GM11168 (cell line): ENCODE results near the gene LRRC4C.

Experiments used
- in situ Hi-C: fragments of 300-500 bp; cut with MboI; formaldehyde crosslinking; loops from one replicate; pipeline ENCODE4 v1.12.0; 2022; ENCODE audit warnings: low sequenced_read_pairs; ENCODE audit not compliant: unreplicated experiment

LRRC4C gene

GRCh38 chr11:40289370-40289769 lies 1170.1 kb downstream of the LRRC4C start:
- in situ Hi-C loops: no loop called here

- in situ Hi-C loops: no loop called here
Measured at GRCh38 chr11:40287916-40288803, 1171.3 kb downstream of the LRRC4C start.

DNA sequence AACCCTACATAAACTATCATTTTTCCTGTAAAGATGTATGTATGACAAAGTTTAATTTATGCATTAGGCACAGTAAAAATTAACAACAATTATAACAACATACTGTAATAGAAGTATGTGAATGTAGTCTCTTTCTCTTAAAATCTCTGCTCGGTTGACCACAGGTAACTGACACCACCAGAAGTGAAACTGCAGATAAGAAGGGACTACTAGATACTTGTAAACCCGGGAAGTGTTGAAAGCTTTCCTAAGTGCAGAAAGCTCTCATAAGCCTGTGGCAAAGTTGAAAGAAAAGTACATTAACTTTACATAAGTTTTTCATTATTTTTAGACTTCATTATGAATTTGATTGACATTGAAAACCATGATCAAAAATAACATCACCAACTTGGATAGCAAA lies 1173.3 kb downstream of the LRRC4C start:
- in situ Hi-C loops: no loop called here

DNA sequence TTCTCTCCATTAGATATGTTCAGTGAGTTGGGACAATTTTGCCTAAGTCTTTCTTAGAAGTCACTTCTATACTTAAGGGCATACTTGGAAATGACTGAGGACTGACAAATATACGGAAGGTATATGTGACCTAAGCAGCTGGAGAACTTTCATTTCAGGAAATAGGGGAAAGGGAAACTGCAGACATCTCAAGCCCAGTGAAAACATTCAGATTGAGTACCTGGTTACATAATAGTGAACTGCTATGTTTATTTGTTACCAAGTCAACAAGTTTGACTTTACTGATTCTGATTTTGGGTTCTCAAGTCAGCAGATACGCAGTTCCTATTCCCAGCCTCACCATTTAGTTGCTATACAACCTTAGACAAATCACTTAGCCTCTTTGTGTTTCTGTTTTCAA lies 1173.9 kb downstream of the LRRC4C start:
- in situ Hi-C loops: no loop called here

DNA sequence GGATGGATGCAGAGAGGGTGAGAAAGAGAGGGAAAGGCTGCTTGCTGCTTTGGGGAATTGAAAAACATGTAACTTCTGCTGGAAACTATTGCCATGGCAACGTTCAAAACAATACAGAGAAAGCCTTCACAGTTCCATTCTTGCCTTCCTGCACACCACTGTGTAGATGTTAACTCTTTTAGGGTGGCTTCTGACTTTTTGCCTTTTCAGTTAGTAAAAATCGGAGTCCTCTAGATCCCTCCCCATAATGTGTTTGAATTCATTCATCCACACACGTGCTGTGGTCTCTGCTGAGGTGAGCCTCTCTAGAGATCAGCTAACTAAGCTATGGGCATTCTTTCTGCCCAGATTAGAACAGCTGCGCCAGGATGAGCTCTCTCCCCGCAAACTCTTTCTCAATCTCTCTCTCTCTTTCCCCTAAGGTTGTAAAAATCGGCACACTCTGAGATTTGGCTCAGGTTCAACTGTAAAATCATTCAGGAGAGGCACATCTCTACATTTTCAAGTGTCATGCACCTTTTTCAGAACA lies 1178.3 kb downstream of the LRRC4C start:
- in situ Hi-C loops: no loop called here

DNA sequence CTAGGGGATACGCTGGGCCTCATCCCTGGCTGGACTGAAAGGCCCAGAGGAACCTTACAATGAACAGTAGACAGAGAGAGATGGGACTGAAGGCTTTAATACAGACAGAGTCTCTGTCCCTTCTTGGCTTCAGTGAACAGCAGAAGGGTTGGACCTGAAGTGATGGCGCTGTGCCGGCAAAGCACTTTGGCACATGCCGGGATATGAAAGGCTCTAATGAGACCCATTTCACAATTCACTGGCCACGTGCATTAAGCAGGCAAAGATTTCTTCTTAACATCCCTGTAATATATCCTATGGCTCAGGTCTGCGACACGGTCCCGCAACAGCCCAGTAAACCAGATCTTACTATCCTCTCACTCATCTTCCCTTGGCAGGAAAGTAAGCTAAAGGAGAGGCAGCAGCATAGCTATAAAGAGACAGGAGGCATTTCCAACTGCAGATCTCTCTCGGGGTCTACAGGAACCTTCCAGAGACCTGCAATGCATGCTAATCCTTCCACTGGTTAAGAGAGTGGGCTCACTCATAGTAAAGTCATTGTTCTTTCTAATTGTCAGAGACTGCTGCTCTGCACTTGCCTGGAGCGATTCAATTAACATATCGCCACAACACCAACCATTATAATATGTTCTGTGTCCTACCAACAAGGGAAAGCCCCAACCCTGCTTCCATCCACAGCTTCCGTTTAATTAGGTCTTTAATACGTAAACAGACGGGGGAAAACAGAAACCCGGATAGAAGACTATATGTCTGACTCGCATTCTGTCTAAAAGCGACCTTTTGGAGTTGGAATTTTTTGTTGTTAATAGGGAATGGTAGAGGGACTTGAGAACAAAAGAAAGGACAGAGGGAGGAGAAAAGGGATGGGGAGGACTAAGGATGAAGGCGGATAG lies 1179.0 kb downstream of the LRRC4C start:
- in situ Hi-C loops: no loop called here

- in situ Hi-C loops: no loop called here
Measured at GRCh38 chr11:40276960-40277359, 1182.5 kb downstream of the LRRC4C start.

DNA sequence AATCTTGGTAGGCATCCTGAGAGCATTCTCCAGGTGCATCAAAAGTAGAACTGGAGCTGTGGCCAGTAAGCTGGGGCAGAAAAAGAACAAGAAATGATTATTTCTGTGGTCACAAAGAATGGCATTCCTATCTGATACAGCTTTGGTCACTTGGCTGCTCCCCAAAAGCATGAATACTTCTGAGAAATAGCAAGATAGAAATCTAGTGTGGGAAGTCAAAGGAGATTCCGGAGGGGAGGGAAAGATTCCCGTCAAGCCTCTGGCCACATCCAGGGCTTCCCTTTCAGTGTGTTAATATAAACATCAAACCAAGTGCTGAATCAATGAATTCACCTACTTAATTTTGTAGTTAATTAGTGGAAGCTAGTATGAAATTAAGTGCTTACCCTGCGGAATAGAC lies 1185.4 kb downstream of the LRRC4C start:
- in situ Hi-C loops: no loop called here

GRCh38 chr11:40273192-40273732 lies 1186.2 kb downstream of the LRRC4C start:
- in situ Hi-C loops: no loop called here

- in situ Hi-C loops: no loop called here
Measured at GRCh38 chr11:40271361-40271760, 1188.1 kb downstream of the LRRC4C start.

- in situ Hi-C loops: no loop called here
Measured at GRCh38 chr11:40269865-40270264, 1189.6 kb downstream of the LRRC4C start.

- in situ Hi-C loops: no loop called here
Measured at GRCh38 chr11:40268551-40268950, 1190.9 kb downstream of the LRRC4C start.

DNA sequence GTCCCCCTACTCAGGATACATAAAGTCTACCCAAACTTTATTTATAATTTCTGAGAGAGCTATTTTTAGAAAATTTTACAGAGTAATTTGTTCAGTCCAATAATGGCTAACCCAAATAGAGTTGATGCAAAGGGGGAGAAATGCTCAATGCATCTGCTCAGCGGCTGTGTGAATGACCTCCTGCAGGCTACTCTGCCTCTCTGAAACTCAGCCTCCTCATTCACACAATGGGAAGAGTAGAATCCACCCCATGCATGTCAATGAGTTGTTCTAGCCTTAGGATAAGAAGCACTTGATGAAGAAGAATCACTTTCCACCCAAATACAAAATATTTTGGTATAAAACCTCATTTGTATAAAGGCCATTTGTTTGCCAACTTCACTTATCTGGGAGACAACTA lies 1204.0 kb downstream of the LRRC4C start:
- in situ Hi-C loops: no loop called here

GRCh38 chr11:40253166-40253565 lies 1206.3 kb downstream of the LRRC4C start:
- in situ Hi-C loops: no loop called here

DNA sequence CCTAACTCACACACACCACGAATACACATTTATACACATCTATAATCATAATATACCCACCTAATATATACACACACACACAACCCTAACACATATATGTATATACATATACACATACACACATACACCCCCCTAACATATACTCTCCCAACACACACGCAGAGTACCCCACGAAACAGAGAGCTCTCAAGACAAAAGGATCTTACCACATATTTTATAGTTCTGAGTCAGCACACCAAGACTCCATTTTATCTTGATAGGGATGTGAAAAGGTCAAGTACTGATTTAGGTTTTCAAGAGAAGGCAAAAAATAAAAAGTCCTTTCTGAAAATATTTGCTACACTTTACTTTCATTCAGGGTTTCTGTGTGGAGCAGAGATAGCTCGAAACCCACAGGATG lies 1207.2 kb downstream of the LRRC4C start:
- in situ Hi-C loops: no loop called here

- in situ Hi-C loops: no loop called here
Measured at GRCh38 chr11:40246983-40247382, 1212.5 kb downstream of the LRRC4C start.

- in situ Hi-C loops: no loop called here
Measured at GRCh38 chr11:40241524-40242051, 1217.9 kb downstream of the LRRC4C start.

- in situ Hi-C loops: no loop called here
Measured at GRCh38 chr11:40240284-40240683, 1219.2 kb downstream of the LRRC4C start.

DNA sequence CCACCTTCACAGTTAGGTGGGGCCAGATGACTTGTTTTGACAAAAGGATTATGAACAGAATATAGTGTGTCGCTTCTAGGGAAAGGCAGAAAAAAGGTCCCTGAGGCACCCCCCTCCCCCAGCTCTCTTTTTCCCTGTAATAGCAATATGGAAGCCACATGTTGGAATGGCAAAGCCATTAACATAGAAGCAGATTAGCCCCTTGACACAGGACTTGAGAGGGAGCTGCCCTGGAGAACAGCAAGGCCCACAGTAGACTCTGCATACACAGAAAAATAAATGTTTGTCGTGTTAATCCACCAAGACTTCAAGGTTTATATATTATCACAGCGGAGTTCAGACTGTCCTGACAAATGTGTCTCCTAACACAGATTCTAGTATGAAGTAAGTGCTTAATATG lies 1222.9 kb downstream of the LRRC4C start:
- in situ Hi-C loops: no loop called here

- in situ Hi-C loops: no loop called here
Measured at GRCh38 chr11:40235841-40236240, 1223.6 kb downstream of the LRRC4C start.
